NCI-H82 (cell line): ENCODE measurements around the gene NME4.
A peak's percentile ranks its signal among the peaks of the same experiment; 100 is the strongest.
"Not testable (repeated sequence)": the region's sequence is repeated elsewhere in the genome, so short reads cannot be mapped to it uniquely, and the experiment has no call there.

Experiments
- DNase-seq: peaks from one replicate; lab custom pipeline; 2025; lab: John Stamatoyannopoulos, UW

The NME4 gene

DNA sequence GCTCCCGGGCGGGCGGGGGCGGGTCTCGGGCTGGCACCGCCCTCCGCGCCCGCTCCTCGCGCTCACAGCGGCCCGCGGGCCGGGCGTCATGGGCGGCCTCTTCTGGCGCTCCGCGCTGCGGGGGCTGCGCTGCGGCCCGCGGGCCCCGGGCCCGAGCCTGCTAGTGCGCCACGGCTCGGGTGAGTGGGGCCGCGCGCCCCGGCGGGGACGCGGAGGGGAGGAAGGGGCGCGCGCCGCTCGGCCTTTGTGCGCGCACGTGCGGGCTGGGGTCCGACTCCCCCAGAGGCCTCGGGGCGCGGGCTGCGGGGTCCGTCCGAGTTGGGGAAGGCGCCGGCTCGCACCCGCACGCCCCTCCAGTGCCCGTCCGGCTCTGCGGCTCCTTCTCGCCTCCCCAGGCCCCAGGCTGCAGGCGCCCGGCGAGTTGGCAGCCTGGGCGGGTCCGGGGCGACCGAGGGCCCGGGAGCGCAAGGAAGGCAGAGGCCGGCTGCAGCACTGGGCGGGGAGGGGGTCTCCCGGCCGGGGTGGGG lies at the start of gene NME4:
Gene NME4, plus strand, starts transcription at position 65 of the 527 bp plus-strand sequence. Its CDS starts 24 bp downstream, at position 89.
- peak; percentile 57 for DNase-seq

DNA sequence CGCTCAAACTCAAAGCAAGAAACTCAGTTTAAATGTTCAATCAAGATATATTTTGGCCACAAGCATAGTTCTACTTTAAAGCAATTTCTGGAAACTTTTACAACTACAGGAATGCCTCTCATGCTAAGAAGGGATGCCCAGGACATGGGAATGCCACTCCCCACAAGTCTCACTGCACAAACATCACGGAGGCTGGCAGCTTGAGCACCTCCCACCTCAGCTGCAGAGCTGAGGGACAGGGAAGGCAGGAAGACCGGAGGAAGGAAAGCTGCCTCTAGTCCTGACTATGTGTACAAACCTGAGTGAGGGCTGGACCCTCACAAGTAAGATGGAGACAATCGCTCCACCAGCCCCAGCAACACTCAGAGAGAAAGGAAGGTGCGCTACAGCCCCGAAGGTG lies 49.8 kb upstream of the NME4 start:
- DNase-seq = no peak

DNA sequence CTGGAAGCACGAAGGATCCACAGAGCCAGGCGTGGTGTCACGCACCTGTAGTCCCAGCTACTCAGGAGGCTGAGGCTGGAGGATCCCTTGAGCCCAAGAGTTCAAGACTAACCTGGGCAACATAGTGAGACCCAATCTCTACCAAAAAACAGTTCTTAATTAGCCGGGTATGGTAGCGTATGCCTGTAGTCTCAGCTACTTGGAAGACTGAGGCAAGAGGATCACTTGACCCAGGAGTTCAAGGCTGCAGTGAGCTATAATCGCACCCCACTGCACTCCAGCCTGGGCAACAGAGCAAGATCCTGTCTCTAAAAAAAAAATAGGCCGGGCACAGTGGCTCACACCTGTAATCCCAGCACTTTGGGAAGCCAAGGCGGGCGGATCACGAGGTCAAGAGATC lies 48.5 kb upstream of the NME4 start:
- not testable (repeated sequence) for DNase-seq

DNA sequence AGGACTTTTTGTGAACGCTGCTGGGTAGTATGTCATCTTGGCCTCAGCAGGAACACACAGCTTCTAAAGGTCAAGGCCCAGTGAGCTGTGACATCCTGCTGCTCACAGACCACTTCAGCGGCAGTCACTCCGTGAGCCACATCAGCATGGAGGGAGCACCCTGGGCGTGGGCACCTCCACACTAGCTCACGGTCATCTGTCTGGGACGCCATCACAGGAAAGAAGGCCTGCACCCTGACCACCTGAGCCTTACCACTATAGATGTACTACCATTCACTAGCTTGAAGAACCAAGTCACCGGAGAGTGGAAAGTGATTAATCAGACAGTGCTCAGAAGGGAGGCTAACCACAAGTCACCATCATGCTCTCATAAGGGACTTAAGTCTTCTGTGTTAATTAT lies 47.8 kb upstream of the NME4 start:
- DNase-seq = no peak

DNA sequence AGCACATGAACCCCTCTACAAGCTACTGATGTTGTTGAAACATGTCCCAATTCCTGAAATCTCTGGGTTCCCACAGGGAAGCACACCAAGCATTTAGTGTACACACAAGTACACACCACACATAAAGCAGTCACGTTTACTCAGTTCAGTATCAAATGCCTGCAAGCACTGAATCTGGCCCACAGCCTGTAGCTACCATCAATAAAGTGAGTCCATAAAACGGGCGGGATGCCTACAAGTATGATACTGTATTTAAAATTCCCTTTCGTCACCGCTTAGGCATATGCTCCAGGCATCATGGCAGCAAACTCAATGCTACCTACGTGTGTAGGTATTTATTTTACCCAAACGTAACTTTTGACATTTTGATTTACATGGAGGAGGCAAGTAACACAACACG lies 46.8 kb upstream of the NME4 start:
- DNase-seq = no peak

DNA sequence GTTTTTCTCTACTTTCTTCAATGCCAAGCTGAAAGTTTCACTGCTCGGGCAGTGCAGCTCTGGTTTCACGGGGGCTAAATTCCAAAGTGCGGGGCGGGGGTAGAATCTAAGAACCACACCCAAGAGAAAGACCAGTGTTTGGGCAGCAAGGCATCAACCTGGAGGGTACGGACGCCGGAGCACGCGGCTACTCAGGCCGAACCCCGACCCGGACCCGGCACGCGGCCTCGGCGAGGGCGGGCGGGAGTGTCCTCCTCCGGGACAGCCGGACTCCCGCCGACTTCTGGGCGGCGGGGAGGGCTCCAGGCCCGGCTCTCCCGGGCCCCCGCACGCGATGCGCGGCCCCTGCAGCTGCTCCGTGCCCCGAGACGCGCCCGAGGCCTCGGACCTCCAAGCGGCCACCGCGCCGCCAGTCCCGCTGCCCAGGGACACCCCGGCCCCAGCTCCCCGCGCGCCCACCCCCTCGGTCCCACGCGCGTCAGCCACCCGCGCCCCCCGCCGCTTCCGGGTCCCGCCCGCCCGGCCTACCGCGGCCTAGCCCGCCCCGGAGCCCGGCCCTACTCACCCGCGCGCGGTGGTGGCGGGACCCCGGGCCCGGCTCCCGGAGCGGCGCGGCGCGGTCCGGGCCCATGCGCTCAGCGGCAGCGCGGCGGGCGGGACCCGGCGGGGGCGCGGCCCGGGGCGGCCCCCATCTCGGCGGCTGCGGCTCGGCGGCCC lies 45.0 kb upstream of the NME4 start:
- peak; percentile 24 for DNase-seq

DNA sequence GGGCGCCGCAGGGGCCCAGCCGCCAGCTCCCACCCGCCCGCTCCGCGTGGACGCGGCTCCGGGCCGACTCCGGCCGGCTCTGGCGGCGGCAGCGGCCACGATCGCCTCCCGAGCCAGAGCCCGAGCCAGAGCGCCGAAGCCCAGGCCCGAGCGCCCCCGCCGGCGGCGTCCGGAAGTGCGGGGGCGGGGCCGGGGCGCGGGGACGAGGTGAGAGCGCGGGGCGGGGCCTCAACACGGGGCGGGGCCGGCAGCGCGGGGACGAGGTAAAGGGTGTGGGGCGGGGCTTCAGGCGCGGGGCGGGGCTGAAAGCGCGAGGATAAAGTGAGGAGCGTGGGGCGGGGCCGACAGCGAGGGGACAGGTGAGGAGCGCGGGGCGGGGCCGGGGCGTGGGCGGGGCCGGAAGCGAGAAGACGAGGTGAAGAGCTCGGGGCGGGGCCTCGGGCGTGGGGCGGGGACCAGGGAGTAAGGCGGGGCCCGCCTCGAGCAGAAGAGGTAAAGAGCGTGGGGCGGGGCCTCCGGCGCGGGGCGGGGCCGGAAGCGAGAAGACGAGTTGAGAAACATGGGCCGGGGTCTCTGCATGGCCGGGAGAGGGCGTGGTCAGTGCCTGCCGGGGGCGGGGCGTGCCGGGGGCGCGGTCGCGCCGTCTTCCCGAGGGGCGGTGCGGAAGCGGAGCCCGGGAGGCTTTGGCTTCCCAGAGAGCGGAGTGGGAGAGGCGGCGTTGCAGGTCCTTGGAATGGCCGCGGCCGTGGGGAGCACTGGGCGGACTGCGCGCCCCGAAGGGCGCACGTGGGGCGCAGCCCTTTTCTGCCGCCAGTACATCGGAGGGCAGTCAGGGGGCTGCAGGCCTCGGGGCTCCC lies 44.2 kb upstream of the NME4 start, which contains the start of gene AXIN1:
Gene AXIN1, minus strand, starts transcription at position 177 of the 857 bp plus-strand sequence. CDS start 5,698 bp downstream, outside the sequence.
- DNase-seq = peak; percentile 100

DNA sequence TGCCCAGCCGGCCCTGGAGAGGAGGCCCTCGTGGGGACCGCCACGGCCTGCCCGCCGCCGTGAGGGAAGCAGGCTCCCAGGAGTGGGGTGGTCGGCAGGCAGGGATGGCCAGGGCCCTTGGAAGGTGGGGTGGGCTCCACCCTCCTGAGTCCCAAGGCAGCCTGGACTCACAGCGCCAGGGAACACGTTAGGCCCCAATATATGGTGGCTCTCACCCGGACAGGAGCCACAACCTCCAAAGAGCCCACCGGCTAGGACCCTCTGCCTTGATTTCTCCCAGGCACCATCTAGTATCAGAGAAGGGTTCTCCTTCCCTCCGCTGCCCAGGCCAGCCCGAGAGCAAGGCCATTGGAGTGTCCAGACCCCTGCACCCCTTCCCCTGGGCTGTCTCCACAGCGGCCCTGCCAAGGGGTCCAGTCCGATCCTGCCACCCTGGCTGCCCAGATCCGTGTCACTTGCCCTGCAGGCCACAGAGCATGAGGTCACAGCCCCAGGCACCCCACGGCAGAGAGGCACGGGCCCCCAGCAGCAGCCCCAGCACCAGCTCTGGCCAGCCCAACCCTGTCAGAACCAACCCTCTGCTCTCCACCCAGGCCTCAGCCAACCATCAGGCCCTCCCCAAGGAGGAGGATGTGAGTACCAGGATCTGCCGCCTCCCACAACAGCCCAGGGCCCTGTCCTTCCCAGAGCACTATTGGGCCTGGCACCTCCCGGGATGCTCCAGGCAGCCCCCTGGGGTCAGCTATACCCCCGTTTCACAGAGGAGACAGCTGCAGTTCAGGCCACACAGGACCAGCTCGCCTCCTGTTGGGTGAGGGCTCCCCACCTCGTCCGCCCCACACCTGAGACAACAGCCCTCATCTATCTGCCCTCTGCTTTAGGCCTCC lies 43.4 kb upstream of the NME4 start:
- DNase-seq = no peak

DNA sequence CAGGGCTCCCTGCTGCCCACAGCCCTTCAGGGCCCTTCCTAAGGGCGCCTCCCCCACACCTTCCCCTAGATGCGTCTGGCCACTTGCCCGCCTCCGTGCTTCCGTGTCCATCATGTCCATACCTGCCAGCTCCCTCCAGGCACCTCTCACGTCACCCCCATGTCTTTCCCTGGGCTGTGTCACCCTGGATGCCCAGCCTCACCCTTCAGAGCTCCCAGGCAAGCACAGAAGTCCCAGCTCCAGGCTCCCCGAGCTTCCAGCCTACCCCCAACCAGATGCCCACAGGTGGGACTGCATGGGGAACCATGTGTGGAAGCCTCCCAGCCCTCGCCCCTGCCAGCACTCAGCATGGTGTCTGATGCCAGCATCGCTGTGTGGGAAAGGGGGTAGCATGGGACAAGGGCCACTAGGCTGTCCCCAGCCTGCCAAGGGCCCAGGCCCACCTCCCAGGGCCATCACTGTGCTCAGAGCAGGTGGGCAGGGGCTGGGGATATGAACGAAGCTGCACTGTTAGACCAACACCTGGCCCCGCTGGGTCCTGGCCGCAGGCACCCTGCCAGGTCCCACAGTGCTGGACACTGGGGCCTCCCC lies 42.6 kb upstream of the NME4 start:
- DNase-seq = no peak

DNA sequence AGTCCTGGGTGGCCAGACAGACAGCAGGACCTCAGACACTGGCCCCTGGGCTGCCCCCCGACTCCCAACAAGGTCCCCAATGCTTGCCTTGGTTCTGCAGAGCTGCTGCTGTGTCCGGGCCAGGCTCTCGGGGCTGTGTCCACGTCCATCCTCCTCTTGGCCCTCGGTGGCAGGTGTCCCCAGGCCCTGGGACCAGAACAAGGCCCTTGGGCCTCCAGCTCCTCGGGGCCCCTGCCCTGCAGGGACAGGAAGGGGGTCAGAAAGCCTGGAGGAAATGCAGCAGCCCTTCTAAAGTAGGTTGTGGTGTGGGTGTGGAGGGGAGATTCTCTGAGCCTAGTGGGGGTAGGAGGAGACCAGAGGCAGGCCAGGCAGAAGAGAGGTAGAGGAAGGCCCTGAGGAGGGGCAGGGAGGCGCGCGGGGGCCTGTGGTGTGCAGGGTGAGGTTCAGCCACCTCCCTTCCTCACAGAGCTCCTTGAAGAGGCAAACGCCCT lies 42.0 kb upstream of the NME4 start:
- DNase-seq = no peak

DNA sequence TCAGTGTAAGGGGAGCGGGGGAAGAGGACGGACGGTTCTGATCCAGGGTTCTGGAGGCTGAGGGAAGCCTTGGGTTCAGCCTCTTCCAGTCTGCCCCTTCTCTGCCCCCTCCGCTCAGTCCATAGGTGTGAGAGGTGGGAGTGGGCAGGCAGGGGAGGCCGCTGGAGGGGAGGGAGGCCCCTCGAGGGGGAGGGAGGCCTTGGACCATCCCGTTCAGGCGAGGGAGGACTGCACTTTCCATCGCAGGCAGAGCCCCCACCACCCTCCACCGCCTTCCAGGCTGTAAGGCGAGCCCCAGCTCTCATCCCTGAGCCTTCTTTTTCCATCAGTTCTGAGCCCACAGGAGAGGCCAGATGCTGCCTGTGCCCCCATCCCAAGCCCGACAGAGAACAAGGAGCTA lies 40.3 kb upstream of the NME4 start:
- no peak for DNase-seq

DNA sequence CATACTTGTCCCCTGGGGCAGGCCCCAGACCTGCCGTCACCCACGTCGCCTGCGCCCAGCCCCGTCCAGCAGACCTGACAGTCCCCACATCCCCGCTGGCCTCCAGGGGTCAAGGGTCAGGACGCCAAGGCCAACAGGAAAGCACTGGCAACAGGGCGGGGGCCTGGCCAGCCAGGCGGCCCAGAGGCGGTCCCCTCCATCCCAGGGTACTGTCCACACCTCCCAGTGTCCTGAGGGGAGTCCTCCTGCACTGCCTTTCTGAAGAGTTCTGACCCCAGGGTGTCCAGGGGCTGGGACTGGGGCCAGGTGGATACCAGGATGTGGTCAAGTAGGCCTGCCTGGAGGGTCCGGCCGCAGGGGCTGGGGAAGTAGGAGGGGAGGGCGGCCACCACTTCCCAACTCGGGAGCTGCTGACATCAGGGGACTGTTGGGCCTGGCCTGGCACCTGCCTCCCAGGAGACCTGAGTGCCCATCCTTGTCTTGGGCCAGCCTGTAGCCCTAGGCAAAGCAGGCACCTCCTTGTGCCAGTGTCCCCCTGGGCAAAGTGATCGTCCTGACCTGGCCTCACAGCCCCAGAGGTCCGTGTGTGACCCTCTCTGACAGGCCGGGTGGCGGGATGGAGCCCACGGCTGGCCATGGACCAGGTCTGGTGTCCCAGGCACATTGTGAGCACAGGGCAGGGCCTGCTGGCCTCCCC lies 37.8 kb upstream of the NME4 start:
- no peak for DNase-seq

DNA sequence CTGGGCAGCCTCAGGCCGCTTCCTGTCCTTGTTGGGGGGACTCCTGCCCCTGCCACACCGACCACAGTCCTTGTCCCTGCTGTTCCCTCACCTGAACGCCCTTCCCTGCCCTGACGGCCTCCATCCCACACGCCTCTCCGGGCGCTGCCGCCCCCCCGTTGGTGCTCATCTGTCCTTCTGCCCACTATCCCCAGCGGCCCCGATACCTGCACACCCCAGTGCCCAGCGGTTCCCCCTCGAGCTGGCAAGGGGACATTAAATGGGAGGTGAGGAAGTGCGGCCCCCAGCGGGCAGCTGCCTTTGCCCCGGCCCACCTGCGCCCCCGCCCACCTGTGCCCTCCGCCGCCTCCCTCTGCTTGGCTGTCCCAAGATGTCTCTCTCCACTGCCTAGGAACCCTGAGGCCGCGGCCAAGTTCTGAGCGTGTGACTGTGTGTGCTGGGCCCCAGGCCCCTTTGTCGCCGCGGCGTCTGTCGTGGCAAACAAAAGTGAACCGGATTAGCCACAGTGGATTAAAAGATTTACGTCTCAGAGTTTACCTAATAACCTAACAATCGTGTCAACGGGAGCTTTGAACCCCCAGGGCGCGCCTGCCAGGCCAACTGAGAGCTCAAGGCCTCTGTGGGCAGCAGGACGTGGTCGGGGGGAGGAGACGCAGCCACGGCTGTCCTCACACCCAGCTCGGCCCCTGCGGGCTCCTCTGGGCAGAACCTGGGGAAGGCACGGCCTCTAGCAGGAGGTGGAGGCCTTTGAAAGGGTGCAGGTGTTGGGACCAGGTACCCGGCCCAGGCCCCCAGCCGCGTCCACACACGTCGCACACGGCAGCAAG lies 36.9 kb upstream of the NME4 start:
- peak; percentile 98 for DNase-seq

DNA sequence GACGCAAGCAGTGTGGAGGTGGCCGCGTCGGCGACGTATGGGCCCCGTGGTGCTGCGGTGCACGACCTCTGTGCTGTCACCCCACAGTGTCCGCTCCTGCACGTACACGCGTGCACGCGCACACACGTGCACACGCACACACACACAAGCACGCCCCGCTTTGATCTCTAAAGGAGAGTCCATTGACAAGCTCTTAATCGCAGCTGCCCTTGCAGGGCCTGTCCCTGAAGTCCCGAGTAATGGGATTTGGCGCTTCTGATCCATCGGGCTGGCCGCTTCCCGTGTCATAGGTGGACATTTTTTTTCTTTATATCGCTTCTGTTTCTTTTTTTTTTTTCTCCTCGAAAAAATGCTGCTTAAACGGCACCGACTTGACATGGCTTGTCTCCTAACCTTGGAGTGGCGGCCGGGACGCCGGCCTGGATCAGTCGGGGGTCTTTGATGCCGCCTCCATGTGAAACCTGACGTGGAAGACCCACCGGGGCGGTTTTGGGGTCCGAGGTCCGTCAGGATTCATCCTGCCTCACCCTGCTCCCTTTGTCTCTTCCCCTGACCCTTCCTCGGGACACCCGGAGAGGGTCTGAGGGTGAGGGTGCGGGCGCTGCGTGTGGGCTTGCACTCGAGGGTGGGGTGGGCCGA lies 36.2 kb upstream of the NME4 start:
- DNase-seq = peak; percentile 94

DNA sequence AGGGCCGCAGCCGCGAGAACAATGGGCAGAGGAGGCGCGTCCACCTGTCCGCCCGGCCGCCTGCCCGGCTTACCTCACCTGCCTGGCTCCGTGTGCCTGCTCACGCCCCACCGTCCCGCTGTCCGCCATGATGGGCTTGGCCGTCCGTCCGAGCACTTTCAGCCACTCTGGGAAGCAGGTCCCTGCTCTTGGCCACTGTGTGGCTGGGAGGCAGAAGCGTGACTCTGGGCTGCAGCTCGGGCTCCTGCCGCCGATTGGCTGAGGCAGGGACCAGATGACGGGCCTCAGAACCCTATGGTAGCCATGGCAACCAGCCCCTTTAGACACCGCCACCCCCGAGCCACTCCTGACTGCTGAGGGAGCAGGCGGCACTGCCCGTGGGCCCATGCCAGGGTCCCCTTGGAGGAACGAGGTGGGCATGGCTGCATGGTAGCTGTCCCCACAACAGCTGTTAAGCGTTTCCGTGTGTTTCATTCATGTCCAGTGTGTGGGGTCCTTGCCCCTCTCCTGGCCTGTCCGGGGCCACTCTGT lies 35.6 kb upstream of the NME4 start:
- peak; percentile 41 for DNase-seq

DNA sequence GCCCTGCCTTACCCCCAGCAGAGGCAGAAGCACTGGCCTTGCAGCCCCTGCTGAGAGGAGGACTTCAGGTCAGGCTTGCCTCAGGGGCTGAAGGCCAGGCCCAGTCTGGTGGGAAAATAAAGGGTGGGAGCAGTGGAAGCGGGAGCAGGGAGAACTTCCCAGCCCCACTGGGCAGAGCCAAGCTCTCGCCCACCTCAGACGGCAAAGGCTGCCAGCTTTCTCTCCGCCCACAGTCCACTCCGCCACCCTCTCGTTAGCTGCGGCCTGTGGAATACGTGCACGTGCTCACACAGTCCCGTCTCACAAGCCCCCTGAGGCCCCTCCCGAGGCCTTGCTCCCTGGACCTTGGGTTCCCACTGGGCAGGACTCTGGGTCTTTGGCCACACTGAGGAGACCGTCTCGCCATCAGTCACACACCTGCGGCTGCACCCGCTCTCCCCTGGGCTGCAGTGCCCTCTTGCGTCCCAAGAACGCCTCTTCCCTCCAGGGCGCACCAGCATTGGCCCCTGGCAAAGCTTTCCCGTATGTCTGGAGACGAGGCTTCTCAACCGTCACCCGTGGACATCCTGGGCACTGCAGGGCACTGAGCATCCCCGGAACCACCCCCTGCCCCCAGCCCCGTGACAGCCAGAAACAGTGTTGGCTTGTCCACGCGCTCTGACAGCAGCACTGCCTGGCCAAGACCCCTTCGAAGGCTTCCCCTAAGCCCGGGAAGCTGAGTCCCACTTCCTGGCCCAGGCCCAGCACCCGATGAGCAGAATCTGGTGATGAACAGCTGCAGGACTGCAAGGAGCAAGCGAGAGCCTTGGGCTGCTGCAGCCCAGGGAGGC lies 34.9 kb upstream of the NME4 start:
- DNase-seq = peak; percentile 89

DNA sequence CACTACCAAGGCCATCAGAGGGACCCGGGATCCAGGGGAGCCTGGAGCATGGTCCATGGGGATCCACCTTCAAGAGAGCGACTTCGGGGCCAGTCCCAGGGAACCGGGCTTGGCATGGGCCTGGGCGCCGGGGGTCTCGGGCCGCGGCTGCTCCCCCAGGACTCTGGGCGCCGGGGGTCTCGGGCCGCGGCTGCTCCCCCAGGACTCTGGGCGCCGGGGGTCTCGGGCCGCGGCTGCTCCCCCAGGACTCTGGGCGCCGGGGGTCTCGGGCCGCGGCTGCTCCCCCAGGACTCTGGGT lies 34.3 kb upstream of the NME4 start:
- DNase-seq = not testable (repeated sequence)

DNA sequence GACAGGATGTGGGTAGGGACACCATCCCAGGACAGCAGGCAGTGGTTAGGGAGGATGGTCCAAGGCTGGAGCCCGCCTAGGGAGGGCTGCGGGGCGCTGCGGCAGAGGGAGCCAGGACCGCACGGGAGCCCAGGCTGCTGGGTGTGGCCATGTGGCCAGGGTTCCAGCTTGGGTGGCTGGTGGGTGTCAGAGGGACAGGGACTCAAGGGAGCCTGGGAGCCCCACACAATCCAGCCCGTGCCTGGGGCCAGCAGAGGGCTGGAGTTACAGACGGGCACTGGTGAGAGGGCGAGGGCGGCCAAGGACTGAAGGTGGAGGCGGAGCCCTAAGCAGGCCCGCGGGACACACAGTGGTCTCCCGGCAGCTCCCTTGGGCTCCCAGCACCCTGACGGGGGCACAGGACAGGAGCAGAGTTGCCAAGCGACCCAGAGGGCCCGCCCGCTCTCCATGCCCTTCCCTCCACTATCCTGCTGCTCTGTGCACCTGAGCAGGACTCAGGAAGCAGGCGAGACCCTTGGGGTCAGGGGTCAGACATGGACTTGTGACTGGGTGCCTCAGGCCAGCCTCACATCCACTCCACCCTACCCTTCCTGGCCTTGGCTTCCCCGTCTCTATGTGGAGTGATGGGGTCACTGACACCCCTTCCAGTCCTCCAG lies 33.8 kb upstream of the NME4 start:
- DNase-seq = no peak
